HFFc6 (cell line): Measurements from ENCODE around the gene ELL2. TPM values are rescaled to one million over a fixed set of nuclear protein-coding genes. Genes with fewer than 3 reads are reported as not detected.

Experiments
- DNase-seq: peaks from one replicate; pipeline ENCODE4 v3.0.0-alpha.2; 2018
- H3K27ac Mint-ChIP-seq: 2 replicates; pipeline ENCODE4 v1.8.0; 2020; ENCODE audit warnings: mild to moderate bottlenecking, mixed read lengths
- H3K27me3 Mint-ChIP-seq: 2 replicates; pipeline ENCODE4 v1.8.0; 2021; ENCODE audit warnings: mild to moderate bottlenecking, moderate library complexity, mixed read lengths; ENCODE audit not compliant: insufficient read depth
- H3K36me3 Mint-ChIP-seq: 2 replicates; pipeline ENCODE4 v1.8.0; 2021; ENCODE audit warnings: low read depth, mixed read lengths
- H3K4me1 Mint-ChIP-seq: 2 replicates; pipeline ENCODE4 v1.8.0; 2020; ENCODE audit warnings: low read depth, mixed read lengths
- H3K4me3 Mint-ChIP-seq: 2 replicates; pipeline ENCODE4 v1.8.0; 2020; ENCODE audit warnings: mild to moderate bottlenecking, moderate library complexity, mixed read lengths
- H3K9me3 Mint-ChIP-seq: 2 replicates; pipeline ENCODE4 v1.8.0; 2020; ENCODE audit warnings: mild to moderate bottlenecking, mixed read lengths
- total RNA-seq, 6 experiments: library from RNA; stranded (reverse); fragmentation: NEBNext Ultra II Directional; extraction: Animal tissue kit (Norgen Biotek cat#: 25700); gene quantifications; 2 replicates in 1 of 6; 3 replicates in 5 of 6; pipeline ENCODE4 v1.2.3, GENCODE V29; 2021
- TF ChIP-seq, protein P1 (sequence below): fragments of 200-600 bp; sonication (generic); IDR thresholded peaks from 2 replicates; pipeline ENCODE4 v1.5.0; 2021; ENCODE audit warnings: antibody characterized with exemption, mild to moderate bottlenecking

The ELL2 gene
- total RNA-seq, 6 experiments from 2014 or later, result 346 to 505 (median 380) TPM

DNA sequence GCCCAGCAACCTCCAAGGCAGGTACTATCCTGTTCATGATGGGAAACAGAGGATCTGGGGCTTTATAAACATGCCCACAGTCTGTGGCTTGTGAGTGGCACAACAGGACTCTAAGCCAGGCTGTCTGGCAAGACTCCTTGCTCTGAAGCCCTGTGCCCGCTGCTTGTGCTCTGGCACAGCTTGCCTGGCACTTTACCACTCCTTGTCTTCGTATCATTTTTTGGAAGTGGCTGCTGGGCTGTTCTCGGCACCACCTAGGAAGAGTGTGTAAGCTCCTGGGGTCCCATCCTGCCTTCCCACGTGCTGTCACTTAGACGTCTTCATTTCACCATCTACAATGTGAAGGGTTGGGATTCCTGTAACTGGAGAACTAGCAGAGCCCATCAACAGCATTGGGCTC is 79.8 kb downstream of the ELL2 start:
- peaks cover 84% of the 10 kb centered on the region for H3K27me3 Mint-ChIP-seq
- TF ChIP-seq, protein P1, sequence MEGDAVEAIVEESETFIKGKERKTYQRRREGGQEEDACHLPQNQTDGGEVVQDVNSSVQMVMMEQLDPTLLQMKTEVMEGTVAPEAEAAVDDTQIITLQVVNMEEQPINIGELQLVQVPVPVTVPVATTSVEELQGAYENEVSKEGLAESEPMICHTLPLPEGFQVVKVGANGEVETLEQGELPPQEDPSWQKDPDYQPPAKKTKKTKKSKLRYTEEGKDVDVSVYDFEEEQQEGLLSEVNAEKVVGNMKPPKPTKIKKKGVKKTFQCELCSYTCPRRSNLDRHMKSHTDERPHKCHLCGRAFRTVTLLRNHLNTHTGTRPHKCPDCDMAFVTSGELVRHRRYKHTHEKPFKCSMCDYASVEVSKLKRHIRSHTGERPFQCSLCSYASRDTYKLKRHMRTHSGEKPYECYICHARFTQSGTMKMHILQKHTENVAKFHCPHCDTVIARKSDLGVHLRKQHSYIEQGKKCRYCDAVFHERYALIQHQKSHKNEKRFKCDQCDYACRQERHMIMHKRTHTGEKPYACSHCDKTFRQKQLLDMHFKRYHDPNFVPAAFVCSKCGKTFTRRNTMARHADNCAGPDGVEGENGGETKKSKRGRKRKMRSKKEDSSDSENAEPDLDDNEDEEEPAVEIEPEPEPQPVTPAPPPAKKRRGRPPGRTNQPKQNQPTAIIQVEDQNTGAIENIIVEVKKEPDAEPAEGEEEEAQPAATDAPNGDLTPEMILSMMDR, result no peak
- H3K27ac Mint-ChIP-seq, result peak overlapping the region; percentile 82
- DNase-seq, result no peak
- peaks cover 51% of the 10 kb centered on the region for H3K36me3 Mint-ChIP-seq
- peaks cover 61% of the 10 kb centered on the region for H3K9me3 Mint-ChIP-seq
- peak overlapping the region; percentile 58; the same call in 1 of the 2 replicates for H3K4me3 Mint-ChIP-seq
- peaks cover 83% of the 10 kb centered on the region for H3K4me1 Mint-ChIP-seq

DNA sequence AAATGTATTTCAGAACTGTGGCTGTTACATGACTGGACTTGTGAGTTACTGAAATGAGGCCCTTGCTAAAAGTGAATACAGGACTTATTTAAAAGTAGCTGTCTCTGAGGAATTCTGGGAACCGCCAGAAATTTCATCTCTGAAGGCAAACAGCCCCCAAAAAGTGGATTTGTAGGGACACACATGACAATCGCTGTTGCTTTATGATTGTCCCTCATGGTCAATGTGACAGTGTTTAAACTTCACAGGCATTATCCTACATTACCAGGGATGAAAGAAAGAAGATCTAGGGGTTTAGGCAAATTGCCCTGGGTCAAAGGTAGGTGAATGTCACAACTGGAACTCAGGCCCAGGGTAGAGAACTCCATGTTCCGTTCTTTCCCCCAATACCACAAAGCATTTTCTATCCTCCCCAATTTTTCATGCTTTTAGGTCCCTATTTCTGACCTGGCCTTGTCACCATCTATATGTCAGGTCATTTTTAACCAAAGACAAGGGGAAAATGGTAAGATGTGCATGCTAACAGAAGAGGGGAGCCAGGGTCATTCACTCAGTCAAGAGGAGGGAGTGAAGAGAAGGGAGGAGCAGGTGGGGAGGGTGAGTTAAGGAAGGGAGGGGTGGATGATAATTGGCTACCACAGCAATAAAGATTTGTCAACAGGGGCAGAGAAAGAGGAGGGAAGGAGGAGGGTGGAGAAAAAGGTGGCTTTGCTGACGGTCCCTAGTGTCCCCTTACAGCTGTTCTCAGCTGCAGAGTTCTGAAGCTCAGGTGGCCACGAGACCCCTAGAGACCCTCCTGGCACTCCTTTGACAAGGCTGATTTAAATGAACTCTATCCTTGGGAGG is 81.3 kb downstream of the ELL2 start:
- Mint-ChIP-seq H3K27ac (peak overlapping the region; percentile 82), H3K27me3 (peaks cover 86% of the 10 kb centered on the region), H3K4me3 (peak overlapping the region; percentile 58), H3K9me3 (peaks cover 62% of the 10 kb centered on the region), H3K36me3 (peaks cover 37% of the 10 kb centered on the region), H3K4me1 (peaks cover 70% of the 10 kb centered on the region)
- no peak for DNase-seq
- TF ChIP-seq, protein P1, result no peak

DNA sequence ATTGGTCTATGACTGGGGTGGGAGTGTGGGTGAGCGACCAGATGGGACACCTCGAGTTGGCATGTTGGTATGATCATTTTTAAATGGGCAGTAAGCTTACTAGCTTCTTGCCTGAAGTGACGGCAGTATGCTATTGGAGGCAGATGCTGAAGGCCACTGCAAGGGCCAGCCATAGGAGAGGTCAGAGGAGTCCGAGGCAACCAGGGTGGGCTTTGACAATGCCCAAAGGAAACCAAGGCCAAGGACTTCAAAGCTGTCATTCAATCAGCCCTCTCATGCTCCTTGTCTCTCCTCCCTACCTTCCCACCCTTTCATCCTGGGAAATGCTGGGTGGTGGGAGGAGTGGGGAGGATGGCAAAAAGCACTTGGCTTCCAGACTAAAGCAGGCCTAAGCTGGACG is 82.0 kb downstream of the ELL2 start:
- Mint-ChIP-seq H3K4me3 (peak overlapping the region; percentile 58; the same call in 1 of the 2 replicates), H3K9me3 (peaks cover 62% of the 10 kb centered on the region), H3K4me1 (peaks cover 64% of the 10 kb centered on the region), H3K36me3 (peaks cover 32% of the 10 kb centered on the region), H3K27me3 (peaks cover 83% of the 10 kb centered on the region), H3K27ac (peak overlapping the region; percentile 82)
- TF ChIP-seq, protein P1, result no peak
- no peak for DNase-seq

DNA sequence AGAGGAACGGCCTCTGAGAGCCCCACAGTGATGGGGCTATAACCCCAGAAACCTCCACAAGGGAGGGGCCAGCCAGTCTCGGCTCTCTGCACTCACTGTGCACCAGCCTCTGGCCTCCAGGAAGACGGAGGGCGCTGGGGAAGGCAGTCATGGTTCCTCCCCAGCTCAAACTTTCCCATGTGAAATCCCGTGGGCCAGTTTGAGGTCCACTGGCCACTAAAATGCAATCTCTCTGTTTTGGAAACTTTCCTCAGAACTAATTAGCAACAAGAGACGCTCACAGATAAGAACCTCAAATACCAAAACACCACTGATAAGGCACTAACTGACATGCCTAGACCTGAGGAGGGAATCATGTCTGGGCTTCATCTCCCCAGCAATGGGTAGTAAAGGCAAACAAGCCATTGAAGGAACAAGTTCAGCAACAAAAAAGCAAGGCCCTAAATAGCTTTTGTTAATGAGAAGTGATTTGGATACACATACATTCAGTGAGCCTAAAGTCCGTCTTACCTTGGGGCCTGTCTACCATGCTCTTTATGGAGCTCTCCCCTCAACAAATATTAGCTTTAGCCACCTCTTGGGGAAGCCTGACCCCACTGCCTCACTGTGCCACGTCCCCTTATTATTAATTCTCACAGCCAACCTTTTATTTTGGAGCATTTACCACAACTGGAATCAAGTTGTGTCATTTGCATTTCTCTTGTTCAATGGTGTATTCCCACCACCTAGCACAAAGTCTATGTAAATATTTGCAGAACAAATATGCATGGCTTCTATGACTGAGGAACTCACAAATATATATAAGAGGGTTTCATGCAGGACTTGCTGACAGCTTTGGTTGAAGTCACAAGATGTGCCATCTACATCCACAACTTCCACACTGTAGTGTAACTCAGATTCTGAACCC is 83.0 kb downstream of the ELL2 start:
- Mint-ChIP-seq H3K9me3 (peaks cover 54% of the 10 kb centered on the region), H3K4me3 (peak overlapping the region; percentile 55; the same call in 1 of the 2 replicates), H3K4me1 (peaks cover 54% of the 10 kb centered on the region), H3K27ac (peak overlapping the region; percentile 82), H3K36me3 (peaks cover 22% of the 10 kb centered on the region), H3K27me3 (peaks cover 73% of the 10 kb centered on the region)
- TF ChIP-seq, protein P1, result no peak
- no peak for DNase-seq

DNA sequence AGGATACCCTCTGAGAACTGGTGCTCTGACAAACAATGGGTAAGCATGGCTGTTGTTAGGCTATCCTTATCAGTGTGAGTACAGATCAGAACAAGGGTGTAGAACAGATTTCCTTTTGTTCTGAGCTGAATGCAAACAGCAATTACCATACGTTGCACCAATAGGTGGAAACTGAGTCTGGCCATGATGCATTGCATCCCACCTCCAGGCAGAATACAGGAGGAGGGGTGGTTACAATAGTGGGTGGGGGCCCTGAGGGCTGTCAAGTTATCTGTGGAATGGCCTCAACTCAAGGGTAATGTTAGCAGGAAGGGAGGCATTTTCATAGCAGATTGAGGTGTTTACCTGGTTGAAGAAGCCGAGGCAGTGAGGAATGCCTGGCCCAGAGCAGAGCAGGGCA is 84.9 kb downstream of the ELL2 start:
- Mint-ChIP-seq H3K4me1 (peaks cover 51% of the 10 kb centered on the region), H3K36me3 (peaks cover 3% of the 10 kb centered on the region; the same call in 1 of the 2 replicates), H3K9me3 (peaks cover 38% of the 10 kb centered on the region), H3K27ac (peak overlapping the region; percentile 50), H3K27me3 (peaks cover 60% of the 10 kb centered on the region), H3K4me3 (peak overlapping the region; percentile 62; the same call in 1 of the 2 replicates)
- DNase-seq, result no peak
- TF ChIP-seq, protein P1, result no peak
